Liver (tissue), 9 donors: Measurements from ENCODE around the gene RPS14. TPM values are rescaled to one million over a fixed set of nuclear protein-coding genes. Genes with fewer than 3 reads are reported as not detected.

Experiments
- DNase-seq: peaks from one replicate; pipeline ENCODE4 v3.0.0-alpha.2; 2017; ENCODE audit warnings: low spot score
- H3K27ac ChIP-seq, 2 donors: one replicate each; pipeline ENCODE4 v1.7.0; 2013; ENCODE audit warnings: inconsistent platforms in 2 of 2, low read length in 2 of 2, control low read depth in 1 of 2, low read depth in 1 of 2, mild to moderate bottlenecking in 1 of 2
- H3K27me3 ChIP-seq, 4 donors: one replicate each; pipeline versions ENCODE4 v1.6.1 to v1.7.0; 2013; ENCODE audit warnings: low read length in 3 of 4, inconsistent platforms in 1 of 4, mild to moderate bottlenecking in 1 of 4, moderate library complexity in 1 of 4; ENCODE audit not compliant: control insufficient read depth in 4 of 4, insufficient read depth in 4 of 4
- H3K36me3 ChIP-seq, 4 donors: one replicate each; pipeline versions ENCODE4 v1.6.1 to v1.7.0; 2013; ENCODE audit warnings: low read length in 3 of 4, mild to moderate bottlenecking in 3 of 4, low read depth in 1 of 4, moderate library complexity in 1 of 4; ENCODE audit not compliant: control insufficient read depth in 4 of 4, insufficient read depth in 3 of 4
- H3K4me1 ChIP-seq, 4 donors: one replicate each; pipeline versions ENCODE4 v1.6.1 to v1.7.0; 2013; ENCODE audit warnings: low read length in 3 of 4, mild to moderate bottlenecking in 3 of 4, moderate library complexity in 1 of 4; ENCODE audit not compliant: control insufficient read depth in 4 of 4, insufficient read depth in 4 of 4
- H3K4me3 ChIP-seq, 3 donors: one replicate each; pipeline versions ENCODE4 v1.6.1 to v1.7.0; 2013; ENCODE audit warnings: low read length in 3 of 3, control low read depth in 1 of 3, low read depth in 1 of 3, mild to moderate bottlenecking in 1 of 3
- H3K9ac ChIP-seq, 2 donors: one replicate each; pipeline ENCODE4 v1.7.0; 2013; ENCODE audit warnings: low read length in 2 of 2, mild to moderate bottlenecking in 2 of 2, moderate library complexity in 2 of 2, control low read depth in 1 of 2, low read depth in 1 of 2
- H3K9me3 ChIP-seq, 4 donors: one replicate each; pipeline versions ENCODE4 v1.6.1 to v1.7.0; 2013; ENCODE audit warnings: low read length in 3 of 4; ENCODE audit not compliant: control insufficient read depth in 4 of 4
- EGR1 ChIP-seq, 2 donors: IDR thresholded peaks; 2 replicates each; pipeline ENCODE4 v1.6.1; 2016 to 2018; ENCODE audit warnings: antibody characterized with exemption in 2 of 2, low read depth in 2 of 2
- FOXA2 ChIP-seq: IDR thresholded peaks from 2 replicates; pipeline ENCODE4 v1.6.1; 2016; ENCODE audit warnings: antibody characterized with exemption
- HNF4A ChIP-seq, 2 donors: conservative IDR thresholded peaks; 2 replicates each; pipeline ENCODE4 v1.6.1; 2016; ENCODE audit warnings: antibody characterized with exemption in 2 of 2, mild to moderate bottlenecking in 2 of 2
- JUND ChIP-seq, 2 donors: IDR thresholded peaks; 2 replicates each; pipeline ENCODE4 v1.6.1; 2016; ENCODE audit warnings: antibody characterized with exemption in 2 of 2
- RAD21 ChIP-seq, 2 donors: IDR thresholded peaks; 2 replicates each; pipeline ENCODE4 v1.6.1; 2016; ENCODE audit warnings: antibody characterized with exemption in 2 of 2, mild to moderate bottlenecking in 2 of 2
- RXRA ChIP-seq, 2 donors: IDR thresholded peaks; 2 replicates each; pipeline ENCODE4 v1.6.1; 2017 to 2018; ENCODE audit warnings: antibody characterized with exemption in 2 of 2, mild to moderate bottlenecking in 1 of 2
- TAF1 ChIP-seq: conservative IDR thresholded peaks from 2 replicates; pipeline ENCODE4 v1.6.1; 2016; ENCODE audit warnings: antibody characterized with exemption, mild to moderate bottlenecking
- YY1 ChIP-seq: IDR thresholded peaks from 2 replicates; pipeline ENCODE4 v1.6.1; 2016; ENCODE audit warnings: antibody characterized with exemption, mild to moderate bottlenecking
- WGBS: extraction: QIAGEN DNeasy Blood & Tissue Kit; methylation state at CpG from one replicate; pipeline ENCODE4 v1.1.7; 2013; 5-methylcytosine and 5-hydroxymethylcytosine counted together
- polyA plus RNA-seq, 2 donors: library from polyadenylated mRNA; stranded (reverse) in 1 of 2; unstranded in 1 of 2; fragments of 200-250 nt in 1 of 2; fragments of >200 nt in 1 of 2; fragmentation: Nextera tagmentation in 1 of 2; extraction: Ambion mirVana in 1 of 2; gene quantifications; one replicate each; pipeline versions ENCODE4 v1.2.1 to v1.2.3, GENCODE V29; 2013 to 2015
- total RNA-seq, 2 donors: library from RNA; depleted of rRNA; stranded (reverse); fragments of >200 nt; gene quantifications; one replicate each; pipeline ENCODE4 v1.2.3, GENCODE V29; 2014
- TF ChIP-seq, protein P1 (sequence below): IDR thresholded peaks from 2 replicates; pipeline ENCODE4 v1.6.1; 2016; ENCODE audit warnings: antibody characterized with exemption, mild to moderate bottlenecking
- TF ChIP-seq, protein P2 (sequence below): IDR thresholded peaks from 2 replicates; pipeline ENCODE4 v1.6.1; 2016; ENCODE audit warnings: antibody characterized with exemption
- TF ChIP-seq, protein P3 (sequence below): IDR thresholded peaks from 2 replicates; pipeline ENCODE4 v1.6.1; 2016; ENCODE audit warnings: antibody characterized with exemption
- TF ChIP-seq, protein P4 (sequence below): IDR thresholded peaks from 2 replicates; pipeline ENCODE4 v1.6.1; 2016; ENCODE audit warnings: antibody characterized with exemption
- TF ChIP-seq, protein P5 (sequence below): fragments of 150-350 bp; IDR thresholded peaks from 2 replicates; pipeline ENCODE4 v1.5.1; 2017; ENCODE audit warnings: improper control_type of control experiment, low read depth, low read length; ENCODE audit not compliant: missing input control
- donor health status: healthy.
- donor health status: healthy.
- donor health status: healthy.
- donor health status: healthy.
- donor health status: healthy.

RPS14 gene
- total and polyA plus RNA-seq, 4 donors: 609 to 956 (median 885) TPM

DNA sequence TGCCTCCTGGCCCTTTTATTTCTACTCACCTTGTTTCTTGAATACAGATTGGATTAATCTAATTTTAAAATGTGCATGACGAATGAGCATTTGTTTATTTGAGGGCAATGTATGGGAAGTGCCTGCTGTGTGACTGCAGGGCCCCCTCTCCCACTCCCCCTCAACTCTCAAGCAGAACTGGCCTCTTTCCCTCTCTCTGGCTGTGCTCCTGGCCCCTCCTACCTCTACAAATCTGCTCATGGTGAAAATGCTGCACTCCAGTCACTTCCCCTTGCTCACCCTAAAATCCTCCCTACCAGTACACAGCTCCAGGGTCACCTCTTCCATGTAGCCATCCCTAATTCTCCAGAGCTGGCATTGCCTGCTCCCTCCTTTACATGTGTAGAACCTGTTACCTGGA is 41.2 kb upstream of the RPS14 start (continued):
- TF ChIP-seq, protein P1, sequence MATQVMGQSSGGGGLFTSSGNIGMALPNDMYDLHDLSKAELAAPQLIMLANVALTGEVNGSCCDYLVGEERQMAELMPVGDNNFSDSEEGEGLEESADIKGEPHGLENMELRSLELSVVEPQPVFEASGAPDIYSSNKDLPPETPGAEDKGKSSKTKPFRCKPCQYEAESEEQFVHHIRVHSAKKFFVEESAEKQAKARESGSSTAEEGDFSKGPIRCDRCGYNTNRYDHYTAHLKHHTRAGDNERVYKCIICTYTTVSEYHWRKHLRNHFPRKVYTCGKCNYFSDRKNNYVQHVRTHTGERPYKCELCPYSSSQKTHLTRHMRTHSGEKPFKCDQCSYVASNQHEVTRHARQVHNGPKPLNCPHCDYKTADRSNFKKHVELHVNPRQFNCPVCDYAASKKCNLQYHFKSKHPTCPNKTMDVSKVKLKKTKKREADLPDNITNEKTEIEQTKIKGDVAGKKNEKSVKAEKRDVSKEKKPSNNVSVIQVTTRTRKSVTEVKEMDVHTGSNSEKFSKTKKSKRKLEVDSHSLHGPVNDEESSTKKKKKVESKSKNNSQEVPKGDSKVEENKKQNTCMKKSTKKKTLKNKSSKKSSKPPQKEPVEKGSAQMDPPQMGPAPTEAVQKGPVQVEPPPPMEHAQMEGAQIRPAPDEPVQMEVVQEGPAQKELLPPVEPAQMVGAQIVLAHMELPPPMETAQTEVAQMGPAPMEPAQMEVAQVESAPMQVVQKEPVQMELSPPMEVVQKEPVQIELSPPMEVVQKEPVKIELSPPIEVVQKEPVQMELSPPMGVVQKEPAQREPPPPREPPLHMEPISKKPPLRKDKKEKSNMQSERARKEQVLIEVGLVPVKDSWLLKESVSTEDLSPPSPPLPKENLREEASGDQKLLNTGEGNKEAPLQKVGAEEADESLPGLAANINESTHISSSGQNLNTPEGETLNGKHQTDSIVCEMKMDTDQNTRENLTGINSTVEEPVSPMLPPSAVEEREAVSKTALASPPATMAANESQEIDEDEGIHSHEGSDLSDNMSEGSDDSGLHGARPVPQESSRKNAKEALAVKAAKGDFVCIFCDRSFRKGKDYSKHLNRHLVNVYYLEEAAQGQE: no peak
- TF ChIP-seq HNF4A (conservative IDR thresholded peaks at IDR 0.05): no peak

DNA sequence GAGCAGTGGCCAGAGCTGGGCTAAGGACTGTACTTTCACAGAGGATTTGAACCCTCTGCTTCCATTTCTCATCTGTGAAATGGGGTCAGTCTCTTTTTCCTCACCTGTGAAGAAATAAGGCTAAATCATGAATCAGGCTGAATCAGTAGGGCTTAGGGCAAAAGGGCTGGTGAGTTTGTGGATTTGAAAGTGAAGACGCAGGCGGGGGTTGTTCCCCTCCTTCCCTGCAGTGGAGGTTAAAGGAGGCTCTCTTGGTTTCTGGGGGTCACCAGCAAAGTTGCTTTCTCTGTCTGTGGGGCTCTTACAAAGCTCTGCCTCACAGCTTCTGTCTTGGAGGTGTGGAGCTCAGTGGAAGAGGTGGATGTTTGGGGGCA is 40.7 kb upstream of the RPS14 start:
- Histone ChIP-seq H3K4me1 (peaks cover 16 to 58% (median 52%) of the 10 kb centered on the region in 4 donors), H3K9me3 (no peaks in the 10 kb centered on the region), H3K9ac (no peak overlapping the region), H3K27me3 (no peaks in the 10 kb centered on the region), H3K36me3 (peaks cover 4 to 22% (median 9%) of the 10 kb centered on the region in 4 donors), H3K4me3 (no peak overlapping the region), H3K27ac (peak overlapping the region; percentile 98 to 99)
- TF ChIP-seq EGR1 (IDR thresholded peaks at IDR 0.05; ENCODE audit: low read depth in 2 of 2) (no peak), RXRA (IDR thresholded peaks at IDR 0.05) (no peak), JUND (IDR thresholded peaks at IDR 0.05) (no peak), RAD21 (IDR thresholded peaks at IDR 0.05) (no peak), FOXA2 (no peak)
- 92% methylated on average over 2 of the region's 2 CpGs for WGBS
- DNase-seq: no peak

DNA sequence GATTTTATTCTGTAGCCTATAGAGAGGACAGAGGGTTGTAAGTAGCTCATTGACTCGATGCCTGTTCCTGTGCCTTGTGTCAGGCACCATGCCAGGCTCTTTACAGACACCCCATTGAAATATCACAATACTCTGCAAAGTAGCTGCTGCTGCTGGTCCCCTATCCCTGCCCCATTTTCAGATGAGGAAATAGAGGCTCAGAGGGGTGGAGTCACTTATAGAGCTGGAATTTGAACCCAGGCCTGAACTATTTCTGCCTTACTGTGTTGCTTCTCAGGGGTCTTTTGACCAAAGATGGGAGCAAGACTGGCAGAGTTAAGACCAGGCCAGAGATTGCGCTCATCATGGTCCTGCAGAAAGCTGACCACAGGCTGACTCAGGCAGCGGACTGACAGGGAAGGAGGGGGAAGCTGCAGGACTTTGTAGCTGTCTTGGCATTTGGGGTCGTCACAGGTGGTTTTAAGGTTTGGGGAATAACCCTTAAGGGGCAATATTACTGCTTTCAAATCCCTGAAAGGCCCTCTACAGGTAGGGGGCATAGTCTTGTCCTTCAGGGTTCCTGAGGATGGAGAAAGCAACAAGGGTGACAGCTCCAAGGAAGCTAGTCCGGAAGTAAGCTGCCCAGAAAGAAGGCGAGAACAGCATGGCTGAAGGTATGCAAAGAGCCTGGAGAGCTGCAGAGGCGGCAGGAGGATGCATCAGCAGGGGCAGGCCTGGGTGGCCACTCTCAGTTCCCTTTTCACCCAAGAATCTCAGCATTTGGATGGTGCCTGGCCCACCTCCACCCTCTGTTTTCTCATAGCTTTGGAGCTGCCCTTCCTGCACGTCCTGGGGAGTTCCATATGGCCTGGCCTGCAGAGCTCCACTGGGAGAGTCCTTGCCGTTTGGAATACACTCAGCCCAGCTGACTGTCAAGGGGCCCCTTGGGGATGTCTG is 40.1 kb upstream of the RPS14 start:
- Histone ChIP-seq H3K36me3 (peaks cover 4 to 22% (median 9%) of the 10 kb centered on the region in 4 donors), H3K4me3 (no peak overlapping the region), H3K9me3 (no peaks in the 10 kb centered on the region), H3K27me3 (no peaks in the 10 kb centered on the region), H3K27ac (peak overlapping the region; percentile 98 to 99), H3K4me1 (peaks cover 19 to 63% (median 56%) of the 10 kb centered on the region in 4 donors), H3K9ac (peak overlapping the region in 1 of 2 donors; percentile 36)
- TF ChIP-seq, protein P1: no peak
- TF ChIP-seq HNF4A (conservative IDR thresholded peaks at IDR 0.05) (no peak), JUND (IDR thresholded peaks at IDR 0.05) (no peak), TAF1 (no peak), EGR1 (IDR thresholded peaks at IDR 0.05; ENCODE audit: low read depth in 2 of 2) (no peak), YY1 (no peak), FOXA2 (no peak)
- TF ChIP-seq, protein P2, sequence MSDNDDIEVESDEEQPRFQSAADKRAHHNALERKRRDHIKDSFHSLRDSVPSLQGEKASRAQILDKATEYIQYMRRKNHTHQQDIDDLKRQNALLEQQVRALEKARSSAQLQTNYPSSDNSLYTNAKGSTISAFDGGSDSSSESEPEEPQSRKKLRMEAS: no peak
- TF ChIP-seq, protein P3, sequence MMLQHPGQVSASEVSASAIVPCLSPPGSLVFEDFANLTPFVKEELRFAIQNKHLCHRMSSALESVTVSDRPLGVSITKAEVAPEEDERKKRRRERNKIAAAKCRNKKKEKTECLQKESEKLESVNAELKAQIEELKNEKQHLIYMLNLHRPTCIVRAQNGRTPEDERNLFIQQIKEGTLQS: no peak
- TF ChIP-seq, protein P4, sequence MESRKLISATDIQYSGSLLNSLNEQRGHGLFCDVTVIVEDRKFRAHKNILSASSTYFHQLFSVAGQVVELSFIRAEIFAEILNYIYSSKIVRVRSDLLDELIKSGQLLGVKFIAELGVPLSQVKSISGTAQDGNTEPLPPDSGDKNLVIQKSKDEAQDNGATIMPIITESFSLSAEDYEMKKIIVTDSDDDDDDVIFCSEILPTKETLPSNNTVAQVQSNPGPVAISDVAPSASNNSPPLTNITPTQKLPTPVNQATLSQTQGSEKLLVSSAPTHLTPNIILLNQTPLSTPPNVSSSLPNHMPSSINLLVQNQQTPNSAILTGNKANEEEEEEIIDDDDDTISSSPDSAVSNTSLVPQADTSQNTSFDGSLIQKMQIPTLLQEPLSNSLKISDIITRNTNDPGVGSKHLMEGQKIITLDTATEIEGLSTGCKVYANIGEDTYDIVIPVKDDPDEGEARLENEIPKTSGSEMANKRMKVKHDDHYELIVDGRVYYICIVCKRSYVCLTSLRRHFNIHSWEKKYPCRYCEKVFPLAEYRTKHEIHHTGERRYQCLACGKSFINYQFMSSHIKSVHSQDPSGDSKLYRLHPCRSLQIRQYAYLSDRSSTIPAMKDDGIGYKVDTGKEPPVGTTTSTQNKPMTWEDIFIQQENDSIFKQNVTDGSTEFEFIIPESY: no peak
- TF ChIP-seq, protein P5, sequence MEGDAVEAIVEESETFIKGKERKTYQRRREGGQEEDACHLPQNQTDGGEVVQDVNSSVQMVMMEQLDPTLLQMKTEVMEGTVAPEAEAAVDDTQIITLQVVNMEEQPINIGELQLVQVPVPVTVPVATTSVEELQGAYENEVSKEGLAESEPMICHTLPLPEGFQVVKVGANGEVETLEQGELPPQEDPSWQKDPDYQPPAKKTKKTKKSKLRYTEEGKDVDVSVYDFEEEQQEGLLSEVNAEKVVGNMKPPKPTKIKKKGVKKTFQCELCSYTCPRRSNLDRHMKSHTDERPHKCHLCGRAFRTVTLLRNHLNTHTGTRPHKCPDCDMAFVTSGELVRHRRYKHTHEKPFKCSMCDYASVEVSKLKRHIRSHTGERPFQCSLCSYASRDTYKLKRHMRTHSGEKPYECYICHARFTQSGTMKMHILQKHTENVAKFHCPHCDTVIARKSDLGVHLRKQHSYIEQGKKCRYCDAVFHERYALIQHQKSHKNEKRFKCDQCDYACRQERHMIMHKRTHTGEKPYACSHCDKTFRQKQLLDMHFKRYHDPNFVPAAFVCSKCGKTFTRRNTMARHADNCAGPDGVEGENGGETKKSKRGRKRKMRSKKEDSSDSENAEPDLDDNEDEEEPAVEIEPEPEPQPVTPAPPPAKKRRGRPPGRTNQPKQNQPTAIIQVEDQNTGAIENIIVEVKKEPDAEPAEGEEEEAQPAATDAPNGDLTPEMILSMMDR: no peak
- WGBS: 61% methylated on average over 9 of the region's 9 CpGs
- no peak for DNase-seq
